GM12875 (cell line): ENCODE measurements around the gene TMEM40.
"Not testable (repeated sequence)": the region's sequence is repeated elsewhere in the genome, so short reads cannot be mapped to it uniquely, and the experiment has no call there.

Source experiments
- H3K4me3 ChIP-seq: one replicate; pipeline ENCODE4 v1.5.1; 2011; ENCODE audit warnings: low read depth, low read length, control low read depth
- CTCF ChIP-seq: IDR thresholded peaks from 2 replicates; pipeline ENCODE4 v1.5.1; 2011; ENCODE audit warnings: low read depth, mild to moderate bottlenecking, control low read depth, inconsistent platforms, low read length, moderate library complexity, borderline replicate concordance; ENCODE audit not compliant: insufficient read depth

The TMEM40 gene

GRCh38 chr3:12705981-12706380 lies 53.1 kb downstream of the TMEM40 start:
- no peak for TF ChIP-seq CTCF
- H3K4me3 ChIP-seq = no peak overlapping the region

GRCh38 chr3:12705374-12705926 lies 53.6 kb downstream of the TMEM40 start:
- H3K4me3 ChIP-seq = no peak overlapping the region
- TF ChIP-seq CTCF = no peak

- no peak for TF ChIP-seq CTCF
- no peak overlapping the region for H3K4me3 ChIP-seq
These were observed 56.6 kb downstream of the TMEM40 start for GRCh38 chr3:12702501-12702900.

- H3K4me3 ChIP-seq = not testable (repeated sequence)
These were observed 57.5 kb downstream of the TMEM40 start for GRCh38 chr3:12701601-12702000.

- H3K4me3 ChIP-seq = no peak overlapping the region
- no peak for TF ChIP-seq CTCF
These were observed 58.3 kb downstream of the TMEM40 start for GRCh38 chr3:12700800-12701199.

- TF ChIP-seq CTCF = no peak
- H3K4me3 ChIP-seq = no peak overlapping the region
These were observed 63.1 kb downstream of the TMEM40 start for GRCh38 chr3:12695916-12696315.

- H3K4me3 ChIP-seq = no peak overlapping the region
- TF ChIP-seq CTCF = no peak
These were observed 63.9 kb downstream of the TMEM40 start for GRCh38 chr3:12695112-12695511.

GRCh38 chr3:12692444-12692843 lies 66.6 kb downstream of the TMEM40 start:
- no peak for TF ChIP-seq CTCF
- H3K4me3 ChIP-seq = no peak overlapping the region
